ENCODE results near the gene TMEM61. TPM values are rescaled to one million over a fixed set of nuclear protein-coding genes. Genes with fewer than 3 reads are reported as not detected.
"Not testable (repeated sequence)": the region's sequence is repeated elsewhere in the genome, so short reads cannot be mapped to it uniquely, and the experiment has no call there.

The TMEM61 gene
- total and polyA plus RNA-seq, 8 donors, result 0.55 to 130 (median 1.6) TPM; not detected in 1

DNA sequence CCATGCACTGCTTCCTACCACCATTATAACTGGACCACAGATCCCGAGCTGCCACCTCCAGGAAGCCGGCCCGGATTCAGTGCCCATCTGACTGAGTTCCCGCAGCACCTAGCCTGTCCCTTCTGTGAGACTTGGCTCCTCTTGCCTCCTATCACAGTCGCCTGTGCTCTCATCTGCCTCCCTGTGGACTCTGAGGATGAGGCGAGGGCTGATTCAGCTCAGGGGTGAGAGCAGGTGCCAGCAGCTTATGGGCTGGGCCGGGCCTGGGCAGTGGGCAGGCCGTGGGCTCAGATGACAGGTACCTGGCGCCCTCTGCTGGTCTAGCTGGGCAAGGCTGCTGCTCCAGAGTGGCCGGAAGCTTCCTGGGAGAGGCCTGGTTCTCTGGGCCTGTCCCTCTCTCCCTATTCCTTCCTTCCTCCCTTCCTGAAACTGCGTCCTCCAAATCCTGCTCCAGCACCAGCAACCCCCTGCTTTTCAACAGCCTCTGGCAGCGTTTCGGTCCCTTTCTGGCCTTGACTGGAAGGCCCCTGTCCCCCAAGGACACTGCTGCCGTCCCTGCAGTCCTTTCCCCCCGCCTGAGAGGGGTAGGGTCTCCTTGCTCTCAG, 41.6 kb downstream of the TMEM61 start:
- H3K4me3 ChIP-seq, result no peak overlapping the region
- DNase-seq, result peak; percentile 95
- no peaks in the 10 kb centered on the region for H3K36me3 ChIP-seq
- no peaks in the 10 kb centered on the region for H3K9me3 ChIP-seq
- intact Hi-C loops (cut with DNase I; ENCODE audit: low total_unique reads), result no loop called here
- H3K27ac ChIP-seq, result no peak overlapping the region
- peak in 1 of 3 donors; percentile 44 for TF ChIP-seq POLR2AphosphoS5 (IDR thresholded peaks at IDR 0.05)
- no peak for TF ChIP-seq POLR2A (IDR thresholded peaks at IDR 0.05)
- TF ChIP-seq, protein P1, sequence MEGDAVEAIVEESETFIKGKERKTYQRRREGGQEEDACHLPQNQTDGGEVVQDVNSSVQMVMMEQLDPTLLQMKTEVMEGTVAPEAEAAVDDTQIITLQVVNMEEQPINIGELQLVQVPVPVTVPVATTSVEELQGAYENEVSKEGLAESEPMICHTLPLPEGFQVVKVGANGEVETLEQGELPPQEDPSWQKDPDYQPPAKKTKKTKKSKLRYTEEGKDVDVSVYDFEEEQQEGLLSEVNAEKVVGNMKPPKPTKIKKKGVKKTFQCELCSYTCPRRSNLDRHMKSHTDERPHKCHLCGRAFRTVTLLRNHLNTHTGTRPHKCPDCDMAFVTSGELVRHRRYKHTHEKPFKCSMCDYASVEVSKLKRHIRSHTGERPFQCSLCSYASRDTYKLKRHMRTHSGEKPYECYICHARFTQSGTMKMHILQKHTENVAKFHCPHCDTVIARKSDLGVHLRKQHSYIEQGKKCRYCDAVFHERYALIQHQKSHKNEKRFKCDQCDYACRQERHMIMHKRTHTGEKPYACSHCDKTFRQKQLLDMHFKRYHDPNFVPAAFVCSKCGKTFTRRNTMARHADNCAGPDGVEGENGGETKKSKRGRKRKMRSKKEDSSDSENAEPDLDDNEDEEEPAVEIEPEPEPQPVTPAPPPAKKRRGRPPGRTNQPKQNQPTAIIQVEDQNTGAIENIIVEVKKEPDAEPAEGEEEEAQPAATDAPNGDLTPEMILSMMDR (IDR thresholded peaks at IDR 0.05), result peak in 5 of 7 experiments; percentile 67 to 85 (median 80)
- TF ChIP-seq EP300 (IDR thresholded peaks at IDR 0.05), result no peak
- 41 to 46% (median 43%) methylated on average over 11 to 15 of the region's 15 CpGs for WGBS, 5 donors
- H3K4me1 ChIP-seq, result peaks cover 0 to 8% (median 3%) of the 10 kb centered on the region in 4 donors
- H3K27me3 ChIP-seq, result peaks cover 0 to 24% (median 5%) of the 10 kb centered on the region in 3 donors

DNA sequence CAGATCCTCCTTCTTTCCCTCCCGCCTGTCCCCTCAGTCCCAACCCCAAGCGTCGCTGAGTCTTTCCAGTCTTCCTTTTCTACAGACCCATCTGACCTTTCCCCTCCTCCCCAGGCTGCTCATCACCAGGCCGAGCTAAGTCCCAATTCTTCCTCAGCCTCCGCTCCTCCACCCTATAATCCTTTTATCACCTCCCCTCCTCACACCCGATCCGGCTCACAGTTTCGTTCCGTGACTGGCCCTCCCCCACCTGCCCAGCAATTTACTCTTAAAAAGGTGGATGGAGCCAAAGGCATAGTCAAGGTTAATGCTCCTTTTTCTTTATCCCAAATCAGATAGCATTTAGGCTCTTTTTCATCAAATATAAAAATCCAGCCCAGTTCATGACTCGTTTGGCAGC, 43.7 kb downstream of the TMEM61 start:
- H3K4me3 ChIP-seq; intact Hi-C loops (cut with DNase I; ENCODE audit: low total_unique reads); DNase-seq; H3K36me3 ChIP-seq; H3K27ac ChIP-seq; H3K4me1 ChIP-seq; H3K9me3 ChIP-seq: not testable (repeated sequence)
- peaks cover 0 to 15% (median 0%) of the 10 kb centered on the region in 3 donors for H3K27me3 ChIP-seq
- WGBS, 5 donors, result 77 to 89% (median 80%) methylated on average over 7 to 10 of the region's 10 CpGs

DNA sequence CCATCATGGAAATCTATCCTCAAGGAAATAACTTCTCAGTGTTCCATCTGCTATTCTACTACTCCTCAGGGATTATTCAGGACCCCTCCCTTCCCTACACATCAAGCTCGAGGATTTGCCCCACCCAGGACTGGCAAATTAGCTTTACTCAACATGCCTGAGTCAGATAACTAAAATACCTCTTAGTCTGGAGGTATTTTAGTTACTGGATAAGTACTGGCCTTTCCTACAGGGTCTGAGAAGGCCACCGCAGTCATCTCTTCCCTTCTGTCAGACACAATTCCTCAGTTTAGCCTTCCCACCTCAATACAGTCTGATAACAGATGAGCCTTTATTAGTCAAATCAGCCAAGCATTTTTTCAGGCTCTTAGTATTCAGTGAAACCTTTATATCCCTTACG, 46.3 kb downstream of the TMEM61 start:
- 65 to 91% (median 78%) methylated on average over 3 of the region's 3 CpGs for WGBS, 5 donors
- H3K4me1 ChIP-seq; DNase-seq; H3K27me3 ChIP-seq; intact Hi-C loops (cut with DNase I; ENCODE audit: low total_unique reads); H3K36me3 ChIP-seq; H3K27ac ChIP-seq; H3K9me3 ChIP-seq; H3K4me3 ChIP-seq: not testable (repeated sequence)

DNA sequence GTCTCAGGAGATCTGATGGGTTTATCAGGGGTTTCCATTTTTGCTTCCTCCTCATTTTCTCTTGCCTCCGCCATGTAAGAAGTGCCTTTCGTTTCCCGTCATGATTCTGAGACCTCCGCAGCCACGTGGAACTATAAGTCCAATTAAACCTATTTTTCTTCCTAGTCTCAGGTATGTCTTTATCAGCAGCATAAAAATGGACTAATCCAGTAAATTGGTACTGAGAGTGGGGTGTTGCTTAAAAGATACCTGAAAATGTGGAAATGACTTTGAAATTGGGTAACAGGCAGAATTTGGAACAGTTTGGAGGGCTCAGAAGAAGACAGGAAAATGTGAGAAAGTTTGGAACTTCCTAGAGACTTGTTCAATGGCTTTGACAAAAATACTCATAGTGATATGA, 50.7 kb downstream of the TMEM61 start:
- H3K36me3 ChIP-seq; H3K4me3 ChIP-seq; H3K4me1 ChIP-seq; intact Hi-C loops (cut with DNase I; ENCODE audit: low total_unique reads); H3K27ac ChIP-seq; DNase-seq; H3K9me3 ChIP-seq: not testable (repeated sequence)
- peaks cover 0 to 40% (median 0%) of the 10 kb centered on the region in 3 donors for H3K27me3 ChIP-seq
- 94 to 98% (median 97%) methylated on average over 5 of the region's 5 CpGs for whole genome bisulfite sequencing, 5 donors

DNA sequence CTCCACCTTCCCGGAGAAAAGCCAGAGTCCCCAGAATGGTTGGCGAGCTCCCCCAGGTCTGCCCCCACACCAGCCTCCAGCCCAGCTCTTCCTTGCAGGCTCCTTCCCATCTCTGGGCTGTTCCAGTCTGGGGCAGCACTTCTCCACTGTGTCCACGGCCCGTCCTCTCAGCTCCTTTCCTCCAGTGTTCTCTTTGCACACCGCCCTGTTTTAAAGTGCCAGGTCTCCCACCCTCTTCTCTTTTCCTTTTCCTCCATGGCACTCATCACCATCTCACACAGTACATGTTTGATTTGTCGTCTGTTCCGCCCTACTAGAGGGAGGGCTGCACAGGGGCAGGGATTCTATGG, 52.8 kb downstream of the TMEM61 start:
- intact Hi-C loops (cut with DNase I; ENCODE audit: low total_unique reads), result no loop called here
- Histone ChIP-seq H3K27me3 (peaks cover 0 to 62% (median 5%) of the 10 kb centered on the region in 3 donors), H3K27ac (no peak overlapping the region), H3K4me3 (no peak overlapping the region), H3K36me3 (no peaks in the 10 kb centered on the region), H3K4me1 (peaks cover 0 to 5% (median 0%) of the 10 kb centered on the region in 4 donors), H3K9me3 (no peaks in the 10 kb centered on the region)
- no peak for DNase-seq
- TF ChIP-seq POLR2A (IDR thresholded peaks at IDR 0.05) (no peak), POLR2AphosphoS5 (IDR thresholded peaks at IDR 0.05) (no peak), EP300 (IDR thresholded peaks at IDR 0.05) (no peak)
- TF ChIP-seq, protein P1 (IDR thresholded peaks at IDR 0.05), result no peak
- 79 to 96% (median 84%) methylated on average over 7 of the region's 7 CpGs for WGBS, 5 donors

DNA sequence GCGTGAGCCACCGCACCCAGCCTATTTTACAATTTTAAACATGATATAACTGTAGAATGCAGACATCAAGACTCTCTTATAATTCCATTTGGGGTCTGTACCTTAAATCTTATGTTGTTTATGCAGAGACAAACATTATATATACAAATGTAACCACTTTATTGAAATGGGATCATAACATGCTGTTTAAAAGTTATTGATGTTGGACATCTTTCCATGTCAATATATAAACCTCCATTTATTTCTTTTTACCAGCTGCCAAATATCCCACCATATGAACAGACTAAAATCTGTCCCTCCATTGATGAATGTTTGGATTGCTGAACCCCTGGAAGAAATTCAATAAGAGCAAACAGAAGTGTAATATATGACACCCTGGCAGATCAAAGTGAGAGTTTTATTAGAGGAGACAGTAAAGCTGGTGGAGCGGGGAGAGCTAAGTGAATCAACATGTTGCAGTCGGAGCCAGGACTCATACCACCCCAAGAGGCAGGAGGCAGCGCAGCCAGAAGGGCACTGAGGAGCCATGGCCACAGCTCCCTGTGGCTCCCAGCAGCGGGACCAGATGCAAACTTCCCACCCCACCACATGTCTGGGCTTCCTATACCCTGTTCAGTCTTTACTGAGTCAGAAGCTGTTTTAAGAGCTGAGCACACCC, 54.2 kb downstream of the TMEM61 start:
- DNase-seq, result no peak
- no peaks in the 10 kb centered on the region for H3K9me3 ChIP-seq
- peaks cover 0 to 75% (median 19%) of the 10 kb centered on the region in 3 donors for H3K27me3 ChIP-seq
- peaks cover 7 to 14% (median 7%) of the 10 kb centered on the region in 4 donors for H3K4me1 ChIP-seq
- intact Hi-C loops (cut with DNase I; ENCODE audit: low total_unique reads), result no loop called here
- H3K27ac ChIP-seq, result no peak overlapping the region
- no peaks in the 10 kb centered on the region for H3K36me3 ChIP-seq
- no peak overlapping the region for H3K4me3 ChIP-seq
- 83 to 92% (median 88%) methylated on average over 6 of the region's 6 CpGs for WGBS, 5 donors
- no peak for TF ChIP-seq EP300 (IDR thresholded peaks at IDR 0.05)
- TF ChIP-seq, protein P1 (IDR thresholded peaks at IDR 0.05), result no peak
- no peak for TF ChIP-seq POLR2A (IDR thresholded peaks at IDR 0.05)
- no peak for TF ChIP-seq POLR2AphosphoS5 (IDR thresholded peaks at IDR 0.05)

Data from stomach (tissue), 9 donors.